ENCODE results near the gene FOXP1.
"Not testable (repeated sequence)": the region's sequence is repeated elsewhere in the genome, so short reads cannot be mapped to it uniquely, and the experiment has no call there.

Gene FOXP1

DNA sequence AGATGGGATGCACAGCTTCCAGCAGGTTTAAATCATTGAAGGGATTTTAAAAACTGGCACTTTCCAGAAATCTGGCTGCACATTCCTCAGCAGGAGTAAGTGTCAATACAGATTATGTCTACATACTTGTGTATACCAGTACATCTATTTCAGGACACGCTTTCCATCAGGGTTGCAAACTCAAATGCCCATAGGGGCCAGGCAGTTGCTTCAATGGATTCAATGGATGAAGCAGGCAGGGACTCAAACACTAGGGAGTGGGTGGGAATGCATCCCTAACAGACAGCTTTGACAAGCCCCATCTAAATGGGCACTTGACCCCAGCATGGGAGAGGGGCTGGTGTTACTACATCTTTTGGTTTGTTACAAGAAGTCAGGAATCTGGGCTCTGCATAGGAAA, 136.8 kb downstream of the FOXP1 start:
- no peak for FAIRE-seq

DNA sequence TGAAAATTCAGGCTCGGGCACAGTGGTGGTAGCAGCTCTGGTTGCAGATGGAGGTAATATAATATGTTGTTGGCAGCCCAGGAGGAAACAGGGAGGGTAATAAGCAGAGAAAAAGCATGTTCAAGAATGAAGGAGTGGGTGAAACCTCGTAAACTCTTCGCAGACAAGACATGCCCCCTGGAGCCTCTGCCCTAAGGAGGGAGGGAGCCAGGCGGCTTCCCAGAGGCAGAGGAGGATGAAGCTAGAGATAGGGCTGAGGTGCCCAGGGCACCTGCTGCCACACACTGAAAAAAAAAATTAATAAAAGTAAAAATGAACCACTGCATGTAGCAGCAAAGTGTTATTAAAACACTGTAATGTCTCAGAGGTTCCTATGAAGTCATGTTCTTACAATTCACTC, 137.3 kb downstream of the FOXP1 start:
- FAIRE-seq, result no peak

DNA sequence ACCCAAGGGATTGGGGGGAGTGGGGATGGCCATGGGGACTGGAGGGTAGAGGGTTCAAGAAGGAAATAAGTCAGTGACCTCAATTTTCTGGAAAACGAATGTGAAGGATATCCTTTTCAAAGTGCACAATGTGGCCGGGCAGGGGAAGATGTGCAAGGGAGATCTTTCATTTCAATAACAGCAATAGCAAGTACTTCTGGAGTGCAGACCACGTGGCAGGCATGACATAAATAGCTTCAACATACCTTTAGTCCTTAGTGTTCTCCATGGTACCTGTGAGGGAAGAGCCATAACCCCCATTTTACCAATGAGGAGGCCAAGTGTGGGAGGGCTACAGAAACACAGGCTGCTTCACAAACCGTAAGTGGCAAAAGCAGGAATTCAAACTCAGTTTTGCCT, 138.7 kb downstream of the FOXP1 start:
- no peak for FAIRE-seq

- FAIRE-seq, result no peak
Measured at GRCh38 chr3:71444028-71444860, 139.3 kb downstream of the FOXP1 start.

- no peak for FAIRE-seq
Measured at GRCh38 chr3:71443332-71443731, 140.2 kb downstream of the FOXP1 start.

GRCh38 chr3:71442652-71443042, 140.9 kb downstream of the FOXP1 start:
- no peak for FAIRE-seq

DNA sequence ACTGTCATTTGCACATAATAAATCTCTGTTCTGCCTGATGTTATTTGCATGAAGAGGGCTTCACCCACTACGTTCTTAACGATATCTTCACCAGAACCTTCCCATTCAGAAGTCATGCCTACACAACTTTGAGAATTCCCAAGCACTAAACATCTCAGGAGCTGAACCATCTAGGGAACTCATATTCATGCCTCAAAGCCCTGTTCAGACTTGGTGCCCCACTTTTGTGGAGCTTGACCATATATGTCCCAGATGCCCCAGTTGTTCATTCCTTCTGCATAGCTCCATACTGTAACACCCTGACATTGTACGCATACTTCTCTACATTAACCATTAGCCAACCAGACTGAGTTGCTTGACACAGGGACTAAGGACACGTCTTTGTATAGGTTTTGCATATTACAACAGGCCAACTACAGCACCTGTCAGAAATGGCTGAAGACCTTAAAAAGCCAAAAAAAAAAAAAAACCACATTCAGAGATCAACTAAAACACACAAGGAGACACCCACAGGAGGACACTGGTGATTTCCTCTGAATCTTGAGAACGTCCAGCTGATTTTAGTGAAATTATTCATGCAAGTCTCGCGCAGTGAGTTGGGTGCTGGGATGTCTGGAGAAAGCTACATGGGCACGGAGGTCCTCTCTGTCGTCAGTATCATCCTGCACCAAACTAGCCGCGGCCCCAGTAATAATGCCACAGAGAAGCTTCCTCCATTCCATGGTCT, 141.4 kb downstream of the FOXP1 start:
- no peak for FAIRE-seq

DNA sequence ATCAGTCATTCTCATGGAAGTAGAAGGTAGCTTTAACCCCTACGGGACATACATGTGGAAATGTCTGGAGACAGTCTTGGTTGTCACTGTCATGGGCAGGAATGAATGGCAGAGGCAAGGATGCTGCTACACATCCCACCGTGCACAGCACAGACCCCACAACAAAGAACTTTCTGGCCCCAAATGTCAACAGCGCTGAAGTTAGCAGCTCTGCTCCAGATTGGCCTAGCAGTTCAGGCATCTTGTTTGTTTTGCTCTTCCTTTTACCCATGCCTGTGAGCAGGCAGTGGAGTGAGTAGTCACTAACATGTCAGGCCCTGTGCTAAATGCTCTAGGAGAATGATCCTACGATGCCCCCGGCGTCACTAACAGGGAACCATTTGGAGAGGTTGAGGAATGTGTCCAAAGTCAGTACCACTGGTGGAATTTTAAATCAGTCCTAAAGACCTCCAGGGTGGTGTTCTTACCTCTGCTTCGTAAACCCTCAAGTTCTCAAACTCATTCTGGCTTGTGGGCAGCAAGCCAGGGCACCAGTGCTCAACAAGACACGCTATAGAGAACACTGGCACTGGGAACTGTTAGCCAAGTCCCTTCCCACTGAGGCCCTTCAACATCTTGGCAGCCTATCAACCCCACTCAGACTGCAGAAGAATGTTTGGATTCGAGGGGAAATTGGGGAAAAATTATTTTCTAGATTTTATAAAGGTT, 142.2 kb downstream of the FOXP1 start:
- FAIRE-seq, result no peak

- no peak for FAIRE-seq
Measured at GRCh38 chr3:71438904-71439303, 144.6 kb downstream of the FOXP1 start.

- FAIRE-seq, result no peak
Measured at GRCh38 chr3:71438071-71438685, 145.3 kb downstream of the FOXP1 start.

- no peak for FAIRE-seq
Measured at GRCh38 chr3:71436337-71436736, 147.2 kb downstream of the FOXP1 start.

DNA sequence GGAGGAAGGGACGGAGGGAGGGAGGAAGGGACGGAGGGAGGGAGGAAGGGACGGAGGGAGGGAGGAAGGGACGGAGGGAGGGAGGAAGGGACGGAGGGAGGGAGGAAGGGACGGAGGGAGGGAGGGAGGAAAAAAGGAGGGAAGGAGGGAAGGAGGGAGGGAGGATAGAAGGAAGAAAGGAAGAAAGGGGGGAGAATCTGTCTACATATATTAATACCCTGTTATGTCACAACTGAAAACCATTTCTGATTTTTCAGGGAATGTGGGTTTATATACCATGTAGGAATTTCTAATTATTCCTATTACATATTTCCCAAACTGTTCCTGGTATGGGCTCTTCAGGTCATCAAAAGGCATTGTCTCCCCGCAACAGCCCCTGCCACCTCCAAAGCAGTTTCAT, 147.7 kb downstream of the FOXP1 start:
- FAIRE-seq, result not testable (repeated sequence)

- FAIRE-seq, result no peak
Measured at GRCh38 chr3:71433631-71434030, 149.9 kb downstream of the FOXP1 start.

DNA sequence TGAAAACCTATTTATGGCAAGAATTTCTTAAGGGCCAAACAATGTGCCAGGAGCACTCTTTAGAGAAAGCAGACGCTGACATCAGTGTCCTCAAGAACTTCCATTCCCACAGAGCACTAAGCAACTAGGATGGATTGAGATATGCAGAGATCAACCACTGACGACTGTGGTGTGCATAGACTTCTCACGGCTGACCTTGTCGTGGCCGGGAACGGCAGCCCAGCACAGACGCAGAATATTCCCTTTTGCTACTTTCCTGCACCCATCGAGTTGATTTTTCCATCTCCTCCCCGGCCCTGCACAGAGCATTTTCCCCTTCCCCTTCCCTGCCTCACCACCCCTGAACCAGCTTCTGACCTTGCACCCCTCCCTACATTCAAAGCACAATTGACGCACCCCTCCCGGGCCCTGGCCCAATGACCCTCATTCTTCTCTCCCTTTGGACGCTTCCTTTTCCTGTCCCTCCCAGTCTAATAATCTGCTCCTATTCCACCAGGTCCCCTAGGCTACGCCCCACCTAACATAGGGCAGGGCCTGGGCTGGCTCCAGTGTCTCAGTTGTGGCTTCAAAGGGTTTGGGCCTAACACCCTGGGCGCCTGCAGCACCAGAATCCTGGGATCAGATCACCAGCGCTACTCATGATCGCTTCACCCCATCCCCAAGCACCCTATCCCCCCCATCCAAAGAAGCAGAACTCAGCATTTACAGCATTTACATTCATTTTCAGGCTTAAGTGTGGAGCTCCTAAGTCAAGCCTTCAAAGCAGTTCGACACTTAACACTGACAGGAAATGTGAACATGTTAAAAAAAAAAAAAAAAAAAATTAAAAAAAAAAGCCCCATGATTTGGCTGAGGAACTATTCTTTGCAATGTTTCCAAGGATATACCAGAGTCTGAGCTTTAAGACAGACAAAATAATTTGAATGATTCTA, 151.2 kb downstream of the FOXP1 start:
- FAIRE-seq, result no peak

DNA sequence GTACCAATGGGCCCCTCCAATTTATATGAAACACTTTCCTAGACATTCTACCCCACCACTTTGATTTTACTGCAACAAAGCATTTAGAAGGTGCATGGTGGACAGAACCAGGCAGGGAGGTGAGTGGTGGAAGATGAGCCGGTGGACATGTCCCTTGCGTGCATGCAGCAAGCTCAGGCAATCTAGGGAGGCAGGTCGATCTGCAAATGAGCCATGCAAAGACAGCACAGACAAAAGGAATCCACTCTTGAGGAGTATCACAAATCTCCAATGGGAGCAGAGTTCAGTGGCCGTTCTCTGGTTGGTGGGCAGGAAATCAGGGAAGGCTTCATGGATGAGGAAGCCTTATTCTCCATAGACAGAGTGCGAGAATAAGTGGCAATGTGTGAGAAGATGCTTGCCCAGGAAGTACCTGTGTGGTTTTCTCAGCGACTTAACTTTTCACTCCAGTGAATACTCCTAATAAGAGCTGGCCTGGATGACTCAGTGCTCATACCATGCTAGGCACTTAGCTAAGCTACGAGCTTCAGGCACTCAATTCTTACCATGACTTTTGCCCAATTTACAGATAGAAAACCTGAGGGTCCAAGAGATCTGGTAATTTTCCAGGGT, 152.5 kb downstream of the FOXP1 start:
- FAIRE-seq, result no peak

DNA sequence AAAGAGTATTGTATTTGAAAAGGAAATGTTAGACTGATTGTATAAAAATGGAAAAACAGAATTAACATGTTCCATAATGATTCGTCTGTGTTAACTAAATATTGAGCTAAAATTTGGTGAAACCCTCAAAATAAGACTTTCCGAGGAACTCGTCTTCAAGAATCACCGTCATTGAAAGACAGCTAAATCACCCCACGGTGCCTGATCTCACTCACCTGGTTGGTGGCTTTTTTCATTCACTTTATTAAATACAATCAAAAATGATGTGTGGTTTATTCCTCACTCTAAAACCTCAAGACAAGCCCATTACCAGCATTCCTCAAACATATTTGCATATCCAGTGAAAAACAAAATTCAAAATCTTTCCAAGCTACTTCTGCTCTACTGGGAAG, 153.9 kb downstream of the FOXP1 start:
- no peak for FAIRE-seq

- no peak for FAIRE-seq
Measured at GRCh38 chr3:71428841-71429596, 154.5 kb downstream of the FOXP1 start.

- FAIRE-seq, result no peak
Measured at GRCh38 chr3:71425491-71426071, 157.9 kb downstream of the FOXP1 start.

- no peak for FAIRE-seq
Measured at GRCh38 chr3:71423151-71423906, 160.2 kb downstream of the FOXP1 start.
